GM18502 (cell line): ENCODE results near the gene TRIM24.
"Not testable (repeated sequence)": the region's sequence is repeated elsewhere in the genome, so short reads cannot be mapped to it uniquely, and the experiment has no call there.

ENCODE experiments used
- ATAC-seq: cut with Tn5 transposase; IDR thresholded peaks from one replicate; pipeline ENCODE4 v1.9.1; 2021; ENCODE audit warnings: mild to moderate bottlenecking; ENCODE audit not compliant: unreplicated experiment, poor library complexity

TRIM24 gene

DNA sequence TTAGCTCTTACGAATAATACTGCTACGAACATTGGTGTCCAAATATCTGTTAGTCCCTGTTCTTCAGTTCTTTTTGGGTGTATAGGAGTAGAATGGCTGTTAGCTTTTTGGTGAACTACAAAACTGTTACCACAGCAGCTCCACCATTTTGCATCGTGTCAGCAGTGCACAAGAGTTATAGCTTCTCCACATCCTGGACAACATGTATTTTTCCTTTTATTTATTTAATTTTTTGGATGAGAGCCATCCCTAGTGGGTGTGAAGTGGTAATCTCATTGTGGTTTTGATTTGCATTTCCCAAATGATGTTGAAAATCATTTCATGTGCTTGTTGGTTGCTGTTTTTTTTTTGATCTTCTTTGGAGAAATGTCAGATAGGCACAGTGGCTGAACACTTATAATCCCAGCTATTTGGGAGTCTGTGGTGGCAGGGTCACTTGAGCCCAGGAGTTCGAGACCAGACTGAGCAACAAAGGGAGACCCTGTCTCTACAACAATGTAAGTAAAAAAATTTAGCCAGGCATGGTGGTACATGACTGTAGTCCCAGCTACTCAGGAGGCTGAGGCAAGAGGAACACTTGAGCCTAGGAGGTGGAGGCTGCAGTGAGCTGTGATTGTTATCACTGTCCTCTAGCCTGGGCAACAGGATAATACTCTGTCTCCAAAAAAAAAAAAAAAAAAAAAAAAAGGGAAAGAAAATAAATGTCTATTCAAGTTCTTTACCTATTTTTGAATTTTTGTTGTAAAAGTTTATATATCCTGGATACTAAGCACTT, 31.7 kb downstream of the TRIM24 start:
- ATAC-seq = no peak

DNA sequence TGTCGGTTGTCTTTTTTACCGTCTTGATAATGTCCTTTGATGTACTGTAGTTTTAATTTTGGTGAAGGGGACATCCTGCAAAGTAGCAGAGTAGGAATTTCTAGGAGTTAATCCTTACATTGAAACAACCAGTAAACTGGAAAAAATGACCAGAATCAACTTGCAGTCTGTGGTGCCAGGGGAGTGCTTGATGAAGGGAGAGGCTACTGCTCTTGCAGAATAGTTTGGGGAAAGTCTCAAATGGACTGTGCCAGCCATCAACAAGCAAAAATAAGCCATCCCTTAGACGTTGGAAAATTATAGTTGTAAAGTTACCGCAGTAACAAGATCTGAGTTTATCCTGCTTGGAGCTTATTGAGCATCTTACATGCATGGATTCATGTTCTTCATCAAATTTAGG, 32.4 kb downstream of the TRIM24 start:
- ATAC-seq = no peak

DNA sequence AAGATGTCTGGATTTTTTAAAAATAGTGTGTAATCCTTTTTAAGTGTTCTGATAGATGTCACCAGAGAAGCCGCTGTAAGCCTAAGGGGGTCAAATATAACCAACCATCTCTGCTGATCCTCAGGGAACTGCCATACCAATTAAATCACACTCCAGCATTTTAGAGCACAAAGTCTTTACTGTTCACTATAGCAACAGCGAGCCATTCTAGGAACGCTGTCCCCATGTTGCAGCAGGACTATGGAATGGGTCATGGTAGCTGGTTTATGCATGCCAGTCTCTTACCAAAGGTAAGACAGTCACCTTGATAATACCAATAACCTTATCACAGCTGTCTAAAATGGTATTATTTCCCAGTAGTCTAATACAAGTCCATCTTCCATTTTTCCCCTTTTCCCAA, 33.5 kb downstream of the TRIM24 start:
- no peak for ATAC-seq

DNA sequence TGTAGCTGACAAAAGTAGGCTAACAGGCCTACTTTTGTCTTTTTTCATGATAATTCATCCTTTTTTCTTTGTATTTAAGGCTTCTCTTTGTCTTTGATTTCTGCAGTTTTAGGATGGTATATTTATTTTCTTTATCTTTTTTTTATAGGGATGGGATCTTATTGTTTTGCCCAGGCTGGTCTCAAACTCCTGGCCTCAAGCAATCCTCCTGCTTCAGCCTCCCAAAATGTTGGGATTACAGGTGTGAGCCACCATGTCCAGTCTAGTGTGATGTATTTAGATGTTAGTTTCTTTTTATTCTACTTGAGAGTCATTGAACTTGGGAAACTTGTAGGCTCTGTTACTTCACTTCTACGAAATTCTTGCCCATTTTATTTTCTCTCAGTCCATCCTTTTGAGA, 35.4 kb downstream of the TRIM24 start:
- ATAC-seq = no peak

DNA sequence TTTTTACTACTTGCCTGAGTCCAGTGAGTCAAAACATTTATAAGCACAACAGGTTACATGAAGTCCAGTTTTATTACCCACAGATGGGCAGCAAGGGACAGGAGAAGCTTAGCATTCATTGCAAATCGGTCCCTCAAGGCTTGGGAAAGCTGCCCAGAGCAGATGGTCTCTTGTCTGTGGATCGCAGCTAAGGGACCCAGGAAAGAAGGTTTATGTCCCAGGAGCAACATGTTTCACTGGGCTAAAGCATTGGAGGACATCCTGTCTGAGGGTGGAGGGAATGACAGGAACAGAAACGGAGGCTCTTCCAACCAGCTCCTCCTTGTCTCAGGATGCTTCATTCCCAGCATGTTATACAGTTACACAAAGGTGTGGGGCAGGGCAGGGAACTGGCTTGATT, 39.3 kb downstream of the TRIM24 start:
- no peak for ATAC-seq

DNA sequence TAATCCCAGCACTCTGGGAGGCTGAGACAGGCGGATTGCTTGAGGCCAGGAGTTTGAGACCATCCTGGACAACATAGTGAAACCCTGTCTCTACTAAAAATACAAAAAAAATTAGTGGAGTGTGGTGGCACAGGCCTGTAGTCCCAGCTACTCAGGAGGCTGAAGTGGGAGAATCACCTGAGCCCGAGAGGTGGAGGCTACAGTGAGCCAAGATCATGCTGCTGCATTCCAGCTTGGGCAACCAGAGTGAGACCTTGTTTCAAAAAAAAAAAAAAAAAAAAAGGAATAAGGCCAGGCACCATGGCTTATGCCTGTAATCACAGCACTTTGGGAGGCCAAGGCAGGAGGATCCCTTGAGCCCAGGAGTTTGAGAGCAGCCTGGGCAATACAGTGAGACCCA, 40.2 kb downstream of the TRIM24 start:
- ATAC-seq = not testable (repeated sequence)

DNA sequence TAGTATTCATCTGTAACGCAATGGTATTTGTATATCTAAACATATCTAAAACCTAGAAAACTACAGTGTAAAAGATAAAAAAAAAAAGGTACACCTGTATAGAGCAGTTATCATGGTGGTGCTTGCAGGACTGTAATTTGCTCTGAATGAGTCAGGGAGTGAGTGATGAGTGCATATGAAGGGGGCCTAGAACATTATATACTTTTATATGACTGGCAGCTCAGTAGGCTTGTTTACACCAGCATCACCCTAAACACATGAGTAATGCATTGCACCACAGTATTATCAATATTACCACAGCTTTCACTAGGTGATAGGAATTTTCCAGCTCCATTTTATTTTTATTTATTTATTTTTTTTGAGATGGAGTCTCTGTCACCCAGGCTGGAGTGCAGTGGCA, 40.8 kb downstream of the TRIM24 start:
- no peak for ATAC-seq

DNA sequence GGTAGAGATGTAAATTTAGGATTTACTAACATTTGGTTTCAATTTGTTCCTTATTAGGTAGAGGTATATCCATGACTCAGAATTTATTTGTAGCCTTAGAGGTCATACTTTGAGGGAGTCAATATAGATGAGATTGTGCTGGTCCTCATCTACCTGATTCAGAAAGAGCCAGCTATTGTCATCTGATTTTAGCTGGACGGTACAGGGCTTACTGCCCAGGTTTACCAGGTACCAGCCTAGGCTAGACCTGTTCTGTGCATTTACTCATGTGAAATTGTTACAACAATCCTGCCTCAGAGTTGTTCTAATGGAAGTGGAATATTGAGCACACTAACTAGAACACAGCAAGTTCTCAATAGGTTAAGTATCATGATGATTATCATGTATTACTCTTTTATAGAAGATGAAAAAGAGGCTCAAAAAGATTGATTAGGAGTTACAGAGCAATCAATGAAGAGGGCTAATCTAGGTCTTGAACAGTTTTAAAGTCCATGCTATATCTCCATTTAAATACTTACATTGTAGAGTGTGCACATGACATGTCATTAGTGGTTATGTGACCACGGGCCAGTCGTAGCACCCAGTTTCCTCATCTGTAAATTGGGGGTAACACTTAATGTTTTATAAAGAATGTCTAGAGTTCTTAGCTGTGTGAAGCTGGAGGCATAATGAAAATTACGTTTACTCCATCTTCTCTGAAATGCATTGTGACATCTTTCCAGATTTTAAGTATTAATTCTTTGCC, 42.1 kb downstream of the TRIM24 start:
- ATAC-seq = no peak

DNA sequence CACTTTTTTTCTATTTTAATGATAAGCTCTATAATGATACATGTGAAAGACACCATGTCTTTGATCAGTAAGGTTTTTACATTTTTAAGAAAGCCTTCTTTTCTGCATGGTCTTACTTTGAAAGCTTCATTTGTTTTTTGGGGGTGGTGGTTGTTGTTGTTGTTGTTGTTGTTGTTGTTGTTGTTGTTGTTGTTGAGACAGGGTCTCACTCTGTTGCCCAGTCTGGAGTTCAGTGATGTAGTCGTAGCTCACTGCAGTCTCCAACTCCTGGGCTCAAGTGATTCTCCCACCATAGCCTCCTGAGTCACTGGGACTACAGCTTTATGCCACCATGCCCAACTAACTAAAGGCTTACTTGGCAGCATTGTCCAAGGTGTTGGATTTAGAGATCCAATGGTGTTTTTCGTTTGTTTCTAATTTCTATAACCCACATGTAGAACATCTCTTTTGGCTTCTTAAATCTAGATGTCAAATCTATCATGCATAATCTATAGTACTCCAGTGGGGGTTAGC, 45.4 kb downstream of the TRIM24 start:
- ATAC-seq = no peak

DNA sequence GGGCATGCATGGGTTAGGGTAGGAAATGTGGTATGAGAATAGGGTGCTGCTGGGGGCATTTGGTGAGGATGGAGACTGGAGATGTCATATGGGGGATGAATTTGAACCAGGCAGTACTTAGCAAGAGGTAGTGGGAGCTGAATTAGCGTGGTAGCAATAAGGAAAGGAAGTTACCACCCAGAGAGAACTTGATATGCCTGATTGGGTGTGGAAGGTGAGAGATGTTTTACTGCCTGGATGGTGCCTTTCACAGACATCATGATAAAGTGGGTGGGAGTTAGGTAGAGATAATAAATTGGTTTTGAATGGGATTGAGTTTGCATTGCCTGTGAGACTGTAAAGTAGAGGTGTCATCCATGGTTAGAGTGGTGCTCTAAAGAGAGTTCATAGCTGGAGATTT, 46.7 kb downstream of the TRIM24 start:
- no peak for ATAC-seq

DNA sequence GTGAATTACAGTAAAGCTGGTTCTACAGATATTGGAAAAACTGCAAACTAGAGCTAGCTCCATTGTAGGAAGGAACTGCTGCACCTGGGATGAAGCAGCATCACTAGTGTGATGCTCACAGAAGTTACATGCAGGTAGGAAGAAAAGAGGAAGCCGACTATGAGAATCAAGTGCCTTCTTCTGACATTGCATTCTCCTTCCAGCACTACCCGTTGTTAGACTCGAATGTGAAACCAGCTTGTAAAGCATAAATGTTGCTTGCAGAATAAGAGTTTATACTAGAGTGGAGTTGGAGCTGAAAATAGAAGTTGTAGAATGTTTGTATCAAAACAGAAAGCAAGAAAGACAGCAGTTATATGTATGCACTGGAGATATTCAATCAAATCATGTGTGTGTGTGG, 49.9 kb downstream of the TRIM24 start:
- peak; percentile 61 for ATAC-seq

DNA sequence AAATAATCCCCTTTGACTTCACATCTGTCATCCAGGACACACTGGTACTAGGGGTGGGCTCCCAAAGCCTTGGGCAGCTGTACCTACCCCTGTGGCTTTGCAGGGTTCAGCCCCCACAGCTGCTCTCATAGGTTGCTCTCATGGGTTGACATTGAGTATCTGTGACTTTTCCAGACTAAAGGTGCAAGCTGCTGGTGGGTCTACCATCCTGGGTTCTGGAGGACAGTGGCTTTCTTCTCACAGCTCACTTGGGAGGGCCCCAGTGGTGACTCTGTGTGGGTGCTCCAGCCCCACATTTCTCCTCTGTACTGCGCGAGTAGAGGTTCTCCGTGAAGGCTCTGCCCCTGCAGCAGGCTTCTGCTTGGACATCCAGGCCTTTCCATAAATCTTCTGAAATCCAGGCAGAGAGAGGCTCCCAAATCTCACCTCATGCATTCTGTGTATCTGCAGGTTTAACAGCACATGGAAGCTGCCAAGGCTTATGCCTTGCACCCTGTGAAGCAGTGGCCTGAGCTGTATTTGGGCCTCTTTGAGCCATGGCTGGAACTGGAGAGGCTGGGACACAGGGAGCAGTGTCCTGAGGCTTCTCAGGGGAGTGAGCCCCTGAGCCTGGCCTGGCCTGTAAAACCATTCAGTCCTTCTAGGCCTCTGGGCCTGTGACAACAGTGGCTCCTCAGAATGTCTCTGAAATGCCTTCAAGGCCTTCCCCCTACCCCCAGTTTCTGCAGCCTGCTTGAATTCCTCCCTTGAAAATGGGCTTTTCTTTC, 52.2 kb downstream of the TRIM24 start:
- ATAC-seq = no peak

DNA sequence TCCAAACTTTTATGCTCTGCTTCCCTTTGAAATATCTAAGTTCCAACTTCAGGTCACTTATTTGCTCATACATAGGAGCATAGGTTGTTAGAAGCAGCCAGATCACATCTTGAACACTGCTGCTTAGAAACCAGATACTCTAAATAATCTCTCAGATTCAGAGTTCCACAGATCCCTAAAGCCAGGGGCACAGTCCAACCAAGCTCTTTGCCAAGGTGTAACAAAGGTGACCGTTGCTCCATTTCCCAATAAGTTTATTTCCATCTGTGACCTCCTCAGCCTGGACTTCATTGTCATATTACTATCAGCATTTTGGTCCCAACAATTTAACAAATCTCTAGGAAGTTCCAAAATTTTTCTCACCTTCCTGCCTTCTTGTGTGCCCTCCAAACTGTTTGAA, 52.8 kb downstream of the TRIM24 start:
- ATAC-seq = no peak

DNA sequence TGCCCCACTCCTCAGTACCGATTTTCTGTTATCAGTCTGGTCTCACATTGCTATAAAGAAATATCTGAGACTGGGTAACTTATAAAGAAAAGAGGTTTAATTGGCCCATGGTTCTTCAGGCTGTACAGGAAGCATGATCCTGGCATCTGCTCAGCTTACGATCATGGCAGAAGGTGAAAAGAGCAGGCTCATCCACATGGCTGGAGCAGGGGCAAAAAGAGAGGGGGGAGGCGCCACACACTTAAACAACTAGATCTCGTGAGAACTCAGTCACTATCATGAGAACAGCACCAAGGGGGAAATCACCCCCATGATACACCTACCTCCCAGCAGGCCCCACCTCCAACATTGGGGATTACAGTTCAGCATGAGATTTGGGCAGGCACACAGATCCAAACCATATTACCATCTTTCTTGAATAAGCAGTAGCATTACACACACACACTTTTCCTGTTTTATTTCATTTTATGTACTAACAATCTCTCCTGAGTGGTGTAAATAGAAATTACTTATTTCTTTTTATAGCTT, 53.3 kb downstream of the TRIM24 start:
- ATAC-seq = no peak

DNA sequence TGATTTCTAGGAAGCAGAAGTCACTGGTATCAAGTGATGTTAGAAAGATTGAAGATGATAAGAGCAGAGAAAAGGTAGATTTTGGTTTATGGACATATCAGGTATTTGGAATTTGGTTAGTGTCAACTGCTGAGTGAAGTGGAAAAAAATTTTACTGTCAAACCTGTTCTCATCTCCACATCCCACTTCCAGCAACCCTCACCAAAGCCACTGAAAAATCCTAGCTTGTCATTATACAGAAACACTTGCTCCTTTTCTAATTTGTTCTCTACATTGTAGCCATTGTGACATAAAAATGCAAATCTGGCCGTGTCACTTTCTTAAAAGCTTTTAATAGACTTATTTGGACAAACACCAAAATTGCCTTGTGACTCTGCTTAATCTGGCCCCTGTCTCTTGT, 54.0 kb downstream of the TRIM24 start:
- no peak for ATAC-seq

DNA sequence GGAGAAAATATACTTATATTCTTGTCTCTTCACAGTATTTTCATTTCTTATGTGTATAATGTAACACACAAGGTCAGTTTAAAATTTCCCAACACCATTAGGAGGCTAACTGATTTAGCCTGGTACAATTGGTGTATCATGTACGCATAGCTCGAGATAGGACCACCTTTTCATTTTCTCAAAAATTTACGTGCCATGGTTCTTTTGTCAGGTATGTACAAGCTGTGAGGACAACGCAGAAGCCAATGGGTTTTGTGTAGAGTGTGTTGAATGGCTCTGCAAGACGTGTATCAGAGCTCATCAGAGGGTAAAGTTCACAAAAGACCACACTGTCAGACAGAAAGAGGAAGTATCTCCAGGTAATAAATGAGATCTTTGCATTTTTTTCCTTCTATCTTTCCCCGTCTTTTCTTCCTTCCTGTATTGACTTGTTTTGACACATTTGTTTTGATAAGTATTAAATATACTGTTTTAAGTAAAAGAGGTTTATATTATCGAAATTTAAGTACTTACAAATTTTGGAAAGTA, 55.0 kb downstream of the TRIM24 start:
- peak; percentile 76 for ATAC-seq

DNA sequence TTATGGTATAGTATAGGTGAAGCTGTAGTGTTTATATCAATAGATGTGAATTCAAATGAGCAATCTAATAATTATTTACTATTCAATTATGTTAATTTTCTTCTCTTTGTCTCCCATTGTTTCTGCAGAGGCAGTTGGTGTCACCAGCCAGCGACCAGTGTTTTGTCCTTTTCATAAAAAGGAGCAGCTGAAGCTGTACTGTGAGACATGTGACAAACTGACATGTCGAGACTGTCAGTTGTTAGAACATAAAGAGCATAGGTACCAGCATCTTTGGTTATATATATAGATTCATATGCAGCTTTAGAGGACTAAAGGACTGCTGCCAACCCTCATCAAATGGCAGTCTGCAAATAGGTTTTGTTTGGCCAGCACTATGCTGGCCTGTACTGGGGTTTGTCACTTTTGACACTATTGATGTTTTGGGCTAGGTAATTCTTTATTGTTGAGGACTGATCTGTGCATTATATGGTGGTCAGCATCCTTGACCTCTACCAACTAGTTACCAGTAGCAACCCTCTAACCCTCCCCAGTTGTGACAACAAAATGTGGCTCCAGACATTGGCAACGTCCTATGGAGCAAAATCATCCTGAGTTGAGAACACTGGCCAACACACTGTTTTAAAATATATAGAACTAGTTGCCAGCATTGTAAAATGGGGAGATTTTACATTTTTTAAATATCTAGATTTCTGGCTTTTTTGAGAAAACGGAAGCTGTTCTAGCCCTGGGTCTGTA, 59.2 kb downstream of the TRIM24 start:
- ATAC-seq = no peak

DNA sequence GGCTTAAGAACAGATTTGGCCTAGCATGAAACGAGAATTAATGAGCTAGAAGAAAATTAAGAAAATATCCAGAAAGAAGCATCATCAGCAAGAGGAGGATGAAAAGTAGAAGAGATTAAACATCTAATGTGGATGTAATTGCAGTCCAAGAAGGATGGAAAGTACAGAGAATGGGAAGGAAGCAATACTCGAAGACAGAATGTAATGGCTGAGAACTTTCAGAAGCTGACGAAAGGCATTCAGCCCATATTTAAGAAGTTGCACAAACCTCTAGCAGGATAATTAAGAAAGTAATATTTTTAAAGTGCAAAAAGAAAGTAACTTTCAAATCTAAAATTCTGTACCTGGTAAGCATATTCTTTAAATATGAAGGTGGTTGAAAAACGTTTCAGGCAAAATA, 60.7 kb downstream of the TRIM24 start:
- no peak for ATAC-seq

DNA sequence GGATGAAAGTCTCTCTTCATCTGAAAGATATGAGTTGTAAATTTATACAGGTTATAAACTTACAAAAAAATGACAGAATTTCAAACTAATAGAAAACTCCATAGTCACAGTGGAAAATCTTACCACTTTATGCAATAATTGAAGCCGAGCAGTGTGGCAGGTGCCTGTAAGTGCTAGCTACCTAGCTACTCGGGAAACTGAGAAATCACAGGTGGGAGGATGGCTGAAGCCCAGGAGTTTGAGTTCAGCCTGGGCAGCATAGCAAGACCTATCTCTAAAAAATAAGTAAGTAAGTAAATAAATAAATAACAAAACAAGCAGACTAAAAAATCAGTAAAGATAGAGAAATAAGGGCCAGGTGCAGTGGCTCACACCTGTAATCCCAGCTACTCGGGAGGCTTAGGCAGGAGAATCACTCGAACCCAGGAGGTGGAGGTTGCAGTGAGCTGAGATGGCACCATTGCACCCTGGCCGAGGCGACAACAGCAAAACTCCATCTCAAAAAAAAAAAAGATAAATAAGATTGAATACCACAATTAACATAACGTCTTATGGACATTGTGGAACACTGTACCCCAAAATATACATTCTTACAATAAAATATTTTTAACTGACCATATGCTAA, 61.9 kb downstream of the TRIM24 start:
- no peak for ATAC-seq
